HS-5 (cell line): ENCODE results near the gene PLXNA1.

Source experiments
- DNase-seq: peaks from one replicate; pipeline ENCODE4 v3.0.0-alpha.2; 2012; ENCODE audit warnings: low read depth

The PLXNA1 gene

DNA sequence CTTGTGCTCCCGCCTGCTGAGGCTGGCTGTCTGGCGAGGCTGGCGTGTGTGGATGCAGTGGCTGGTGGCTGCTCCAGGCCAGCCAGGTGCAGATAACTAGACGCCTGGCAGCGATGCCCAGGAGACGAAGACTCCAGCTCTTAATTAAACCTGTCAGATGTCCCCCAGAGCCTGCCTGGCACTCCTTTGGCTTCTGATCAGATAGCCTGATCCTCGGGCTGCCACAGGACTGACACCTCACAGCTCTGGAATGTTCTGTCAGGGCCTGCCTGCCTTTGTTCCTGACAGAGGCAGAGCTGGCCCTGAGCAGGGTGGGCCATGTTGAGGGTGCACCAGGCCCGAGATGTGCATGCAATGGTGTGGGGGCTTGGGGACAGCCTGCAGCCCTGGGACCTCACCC, 36.5 kb downstream of the PLXNA1 start:
- no peak for DNase-seq

DNA sequence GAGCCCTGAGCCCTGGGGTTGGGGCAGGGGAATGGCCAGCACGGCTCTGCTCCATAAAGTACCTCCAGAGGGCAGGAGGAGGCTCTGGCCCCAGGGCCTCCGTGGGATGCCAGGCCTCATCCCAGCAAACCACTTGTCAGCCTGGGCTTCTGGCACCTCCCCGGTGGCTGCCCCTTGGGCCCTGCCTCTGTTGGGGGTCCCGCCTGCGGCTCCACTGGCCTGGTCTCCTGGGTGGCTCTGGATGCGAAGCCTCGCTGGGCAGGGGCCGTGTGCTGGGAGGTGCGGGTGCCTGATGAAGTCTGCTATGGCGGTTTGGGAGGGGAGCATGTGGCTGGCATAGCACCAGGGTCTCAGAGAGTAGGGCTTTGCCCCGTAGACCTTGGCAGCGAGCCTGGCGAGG, 37.6 kb downstream of the PLXNA1 start:
- DNase-seq = no peak

DNA sequence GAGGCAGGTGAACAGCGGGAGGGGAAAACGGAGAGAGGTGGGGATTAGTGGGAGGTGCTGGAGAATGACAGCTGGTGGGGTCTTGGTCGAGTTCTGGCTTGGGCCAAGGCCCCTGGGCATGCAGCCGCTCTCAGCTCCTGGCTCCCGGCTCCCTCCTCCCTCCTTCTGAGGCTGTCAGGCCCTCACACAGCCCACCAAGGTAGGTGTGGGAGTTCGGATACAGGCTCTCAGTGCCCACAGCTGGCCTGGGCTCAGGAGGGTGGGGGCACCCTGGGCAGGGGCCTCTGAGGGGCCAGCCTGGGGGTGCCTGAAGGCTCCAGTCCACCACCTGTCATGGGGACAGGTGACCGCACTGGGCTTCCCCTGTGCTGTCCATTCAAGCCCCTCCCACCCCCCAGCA, 39.9 kb downstream of the PLXNA1 start:
- no peak for DNase-seq

DNA sequence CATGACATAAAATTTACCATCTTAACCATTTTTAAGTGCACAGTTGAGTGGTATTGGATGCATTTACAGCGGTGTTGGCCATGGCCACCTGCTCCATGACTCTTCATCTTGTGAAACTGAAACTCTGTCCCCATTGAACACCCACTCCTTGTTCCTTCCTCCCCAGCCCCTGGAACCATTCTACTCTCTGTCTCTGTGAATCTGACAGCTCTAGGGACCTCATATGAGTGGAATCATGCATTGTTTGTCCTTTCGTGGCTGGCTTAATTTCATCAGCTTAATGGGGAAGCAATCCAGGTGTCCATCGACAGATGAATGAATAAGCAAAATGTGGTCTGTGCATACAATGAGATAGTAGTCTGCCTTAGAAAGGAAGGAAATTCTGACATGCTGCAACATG, 42.5 kb downstream of the PLXNA1 start:
- DNase-seq = no peak

DNA sequence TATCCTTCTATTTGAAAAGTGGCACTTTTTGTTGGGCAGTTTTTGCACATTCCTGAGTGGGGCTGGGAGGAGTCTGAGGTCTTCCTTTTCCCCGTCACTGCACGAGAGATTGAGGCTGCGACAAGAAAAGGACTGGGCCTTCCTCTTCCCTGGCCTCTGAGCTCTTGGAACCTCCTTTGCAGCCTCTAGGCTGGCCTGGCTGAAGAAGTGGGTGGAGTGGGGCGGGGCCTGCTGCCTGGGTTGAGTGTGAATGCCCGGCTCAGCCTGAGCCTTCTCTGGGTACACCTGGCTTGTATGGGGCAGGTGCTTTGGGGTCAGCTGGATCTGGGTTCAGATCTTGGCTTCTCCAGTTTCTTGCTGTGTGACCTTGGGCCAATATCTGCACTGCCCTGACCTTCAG, 43.1 kb downstream of the PLXNA1 start:
- no peak for DNase-seq

DNA sequence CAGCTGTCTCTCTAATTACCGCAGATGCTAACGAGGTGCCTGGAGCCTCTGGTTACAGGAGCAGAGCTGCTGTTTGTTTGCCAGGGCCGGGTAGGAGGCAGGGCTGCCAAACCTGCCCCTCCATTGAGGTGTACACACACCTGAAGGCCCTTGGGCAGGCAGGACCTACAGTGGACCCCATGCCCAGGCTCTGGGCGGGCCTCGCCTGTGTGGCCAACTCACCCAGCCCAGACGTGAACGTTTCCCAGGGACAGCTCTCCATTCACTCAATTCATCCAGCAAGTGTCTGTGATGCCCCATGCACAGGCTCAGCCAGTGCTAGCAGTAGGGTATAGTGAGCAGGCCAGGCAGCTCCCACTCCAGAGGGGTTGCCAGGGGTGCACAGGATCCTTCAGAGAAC, 43.7 kb downstream of the PLXNA1 start:
- no peak for DNase-seq

DNA sequence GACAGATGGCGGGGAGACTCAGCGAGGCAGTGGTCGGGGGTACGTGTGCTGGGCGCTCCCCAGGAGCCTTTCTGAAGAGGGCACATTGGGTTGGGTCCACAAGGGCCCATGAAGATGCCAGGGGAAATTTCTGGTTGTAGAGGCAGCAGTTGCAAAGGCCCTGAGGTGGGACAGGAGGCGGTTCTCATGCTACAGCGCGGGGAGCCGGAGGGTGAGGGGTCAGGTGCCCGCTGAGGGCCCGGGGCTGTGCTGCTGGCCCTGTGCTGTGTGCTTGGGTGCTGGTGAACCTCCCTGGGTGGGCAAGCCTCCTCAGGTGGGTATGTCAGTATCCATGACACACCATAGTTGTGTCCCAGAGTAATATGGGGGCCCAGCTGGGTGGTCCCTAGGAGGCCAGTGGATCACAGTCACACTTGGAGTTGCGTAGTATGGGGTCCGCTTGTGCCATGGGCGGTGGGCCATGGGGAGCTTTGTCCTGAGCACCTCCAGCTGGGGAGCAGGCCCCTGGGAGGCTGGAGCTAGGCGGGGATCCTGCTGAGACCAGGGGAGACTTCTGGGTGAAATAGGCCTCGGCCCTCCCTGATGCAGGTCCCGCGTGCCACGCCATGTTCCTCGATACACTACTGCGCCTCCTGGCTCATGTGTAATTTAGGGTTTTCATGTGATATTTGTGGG, 44.3 kb downstream of the PLXNA1 start:
- no peak for DNase-seq

DNA sequence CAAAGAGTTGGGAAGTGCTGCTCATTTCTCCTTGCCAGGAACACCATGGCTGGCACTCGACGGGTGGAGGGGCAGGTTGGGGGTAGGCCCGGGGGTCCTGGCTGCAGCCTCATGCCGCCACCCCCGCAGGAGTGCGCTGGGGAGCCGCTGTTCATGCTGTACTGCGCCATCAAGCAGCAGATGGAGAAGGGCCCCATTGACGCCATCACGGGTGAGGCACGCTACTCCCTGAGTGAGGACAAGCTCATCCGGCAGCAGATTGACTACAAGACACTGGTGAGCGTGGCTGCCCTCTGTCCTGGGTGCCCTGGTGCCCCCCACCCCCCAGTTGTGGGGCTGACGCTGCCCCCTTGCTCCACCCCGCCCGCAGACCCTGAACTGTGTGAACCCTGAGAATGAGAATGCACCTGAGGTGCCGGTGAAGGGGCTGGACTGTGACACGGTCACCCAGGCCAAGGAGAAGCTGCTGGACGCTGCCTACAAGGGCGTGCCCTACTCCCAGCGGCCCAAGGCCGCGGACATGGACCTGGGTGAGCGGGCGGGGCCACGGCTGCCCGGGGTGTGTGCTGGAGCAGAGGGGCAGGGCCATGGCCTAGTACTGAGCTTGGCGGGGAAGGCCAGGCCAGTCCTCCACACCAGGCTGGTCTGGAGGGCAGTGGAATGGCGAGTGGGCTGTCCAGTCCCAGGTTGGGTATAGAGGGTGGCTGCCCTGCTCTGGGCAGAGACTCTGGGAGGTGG, 45.1 kb downstream of the PLXNA1 start:
- DNase-seq = no peak

DNA sequence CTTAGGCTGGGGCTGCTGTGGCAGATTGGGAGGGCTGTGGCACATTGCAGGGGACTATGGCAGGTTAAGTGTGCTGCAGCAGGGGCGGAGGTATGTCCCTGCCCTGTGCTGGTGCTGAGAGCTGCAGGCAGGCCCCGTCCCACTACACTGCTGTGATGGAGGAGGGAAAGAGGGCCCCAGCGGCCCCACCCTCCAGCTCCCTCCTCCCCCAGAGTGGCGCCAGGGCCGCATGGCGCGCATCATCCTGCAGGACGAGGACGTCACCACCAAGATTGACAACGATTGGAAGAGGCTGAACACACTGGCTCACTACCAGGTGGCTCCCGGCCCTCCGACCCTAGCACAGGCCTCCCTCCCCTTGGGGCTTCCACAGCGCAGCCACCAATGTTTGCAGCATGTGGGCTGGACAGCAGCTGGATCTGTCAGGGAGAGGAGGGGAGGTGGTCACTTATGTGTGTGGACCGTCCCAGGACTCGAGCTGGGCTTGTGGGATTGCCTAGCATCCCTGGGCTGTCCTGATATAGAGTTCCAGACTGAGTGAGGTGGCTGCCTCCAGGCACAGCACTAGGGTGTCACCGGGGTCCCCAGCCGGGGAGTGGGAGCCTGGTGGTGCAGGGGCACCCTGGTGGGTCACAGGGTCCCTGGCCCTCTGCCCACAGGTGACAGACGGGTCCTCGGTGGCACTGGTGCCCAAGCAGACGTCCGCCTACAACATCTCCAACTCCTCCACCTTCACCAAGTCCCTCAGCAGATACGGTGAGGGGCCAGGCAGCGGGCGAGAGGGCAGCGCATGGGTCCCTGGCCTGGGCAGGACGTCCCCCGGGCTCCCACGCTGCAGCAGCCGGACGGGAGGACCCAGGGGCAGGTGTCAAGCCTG, 46.1 kb downstream of the PLXNA1 start:
- no peak for DNase-seq

DNA sequence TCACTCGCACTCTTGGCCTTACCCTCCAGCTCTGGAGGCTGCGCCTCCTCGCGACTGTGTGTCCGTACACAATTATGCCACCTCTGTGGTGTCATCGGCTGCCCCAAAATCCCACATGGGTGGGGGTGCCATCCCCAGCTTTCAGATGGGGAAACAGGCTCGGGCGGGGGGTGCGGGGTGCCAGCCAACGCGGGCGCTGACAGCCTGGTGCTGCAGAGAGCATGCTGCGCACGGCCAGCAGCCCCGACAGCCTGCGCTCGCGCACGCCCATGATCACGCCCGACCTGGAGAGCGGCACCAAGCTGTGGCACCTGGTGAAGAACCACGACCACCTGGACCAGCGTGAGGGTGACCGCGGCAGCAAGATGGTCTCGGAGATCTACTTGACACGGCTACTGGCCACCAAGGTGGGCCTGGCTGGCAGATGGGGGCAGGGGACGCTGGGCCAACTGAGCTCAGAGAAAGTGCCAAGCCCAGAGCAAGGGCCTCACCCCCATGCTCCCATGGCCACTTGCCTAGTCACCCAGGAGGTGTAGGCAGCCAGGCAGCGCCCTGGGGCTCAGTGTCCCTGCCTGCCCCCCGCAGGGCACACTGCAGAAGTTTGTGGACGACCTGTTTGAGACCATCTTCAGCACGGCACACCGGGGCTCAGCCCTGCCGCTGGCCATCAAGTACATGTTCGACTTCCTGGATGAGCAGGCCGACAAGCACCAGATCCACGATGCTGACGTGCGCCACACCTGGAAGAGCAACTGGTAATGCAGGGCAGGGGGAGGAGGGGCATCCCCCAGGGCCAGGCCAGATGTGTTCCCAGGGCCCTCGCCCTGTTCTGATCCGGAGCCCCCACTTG, 47.0 kb downstream of the PLXNA1 start:
- DNase-seq = no peak

DNA sequence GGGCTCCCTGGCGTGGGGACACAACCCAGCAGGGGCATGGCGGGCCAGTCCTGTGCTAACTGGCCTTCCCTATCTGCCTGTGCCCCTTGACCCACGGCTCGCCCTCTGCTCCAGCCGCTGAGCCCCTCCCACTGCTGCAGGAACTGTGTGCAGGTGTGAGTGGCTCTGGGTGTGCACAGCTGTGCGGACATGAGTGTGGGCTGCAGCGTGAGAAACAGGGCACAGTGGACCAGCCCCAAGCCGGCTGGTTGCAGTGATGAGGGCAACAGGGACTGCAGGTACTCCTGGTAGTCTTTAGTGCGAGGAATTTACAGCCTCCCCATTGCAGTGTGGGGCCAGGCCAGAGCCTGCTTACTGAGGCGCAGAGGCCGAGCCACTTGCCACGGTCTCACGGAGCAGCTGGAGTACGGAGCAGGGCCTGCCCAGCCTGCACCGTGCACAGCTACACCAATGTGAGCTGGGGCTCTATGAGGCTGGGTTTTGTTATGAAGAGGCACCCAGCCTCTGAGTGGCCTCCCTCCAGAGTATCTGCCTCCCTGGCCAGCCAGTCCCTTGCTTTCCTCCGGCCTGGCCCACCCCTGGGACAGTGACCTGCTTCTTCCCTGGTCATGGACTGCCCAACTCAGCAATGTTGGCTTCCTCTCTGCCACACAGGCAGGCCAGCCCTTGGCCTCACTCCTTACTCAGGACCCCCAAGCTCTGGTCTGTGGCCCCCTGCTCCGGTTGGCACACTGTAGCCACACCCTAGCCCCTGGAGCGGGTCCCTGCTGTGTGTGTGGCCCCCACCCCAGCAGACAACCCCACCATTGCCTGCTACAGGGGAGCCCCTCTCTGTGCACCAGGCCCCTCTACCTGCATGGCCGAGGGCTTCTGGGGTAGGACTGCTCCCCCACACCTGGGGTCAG, 47.8 kb downstream of the PLXNA1 start:
- DNase-seq = no peak

DNA sequence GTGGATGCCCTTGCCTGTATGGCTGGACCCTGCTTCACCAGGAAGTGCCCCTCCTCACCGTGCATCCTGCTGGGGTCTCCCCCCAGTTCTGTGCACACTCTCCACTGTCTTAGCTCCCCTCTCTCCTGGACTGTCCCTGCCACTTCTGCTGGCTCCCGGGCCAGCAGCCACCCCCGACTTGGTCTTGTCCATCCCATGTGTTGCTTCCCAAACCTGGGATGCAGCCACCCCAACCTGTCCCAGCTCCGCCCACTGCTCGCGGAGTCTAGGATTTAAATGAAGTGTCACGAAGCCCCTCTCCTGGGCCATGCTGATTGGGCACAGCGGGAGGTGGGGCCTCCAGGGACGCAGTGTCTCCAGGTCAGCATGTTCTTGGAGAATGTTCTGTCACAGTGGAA, 48.5 kb downstream of the PLXNA1 start:
- no peak for DNase-seq

DNA sequence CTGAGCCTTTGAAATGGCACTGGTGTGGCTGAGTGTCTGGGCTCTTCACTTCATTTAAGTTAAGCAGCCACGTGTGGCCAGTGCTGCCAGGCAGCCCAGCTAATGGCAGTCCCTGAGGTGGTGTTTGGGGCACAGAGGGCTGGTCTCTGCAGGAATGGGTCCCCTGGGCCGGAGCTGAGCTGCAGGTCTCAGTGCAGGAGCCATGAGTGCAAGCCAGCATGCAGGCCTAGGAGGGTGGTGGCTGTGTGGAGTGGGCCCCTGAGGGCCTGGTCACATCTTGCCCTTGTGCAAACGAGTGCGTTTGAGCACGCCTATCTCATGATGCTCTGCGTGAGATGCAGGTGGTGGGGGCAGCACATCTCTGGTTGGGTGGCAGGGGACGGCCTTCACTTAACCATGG, 48.9 kb downstream of the PLXNA1 start:
- DNase-seq = no peak

DNA sequence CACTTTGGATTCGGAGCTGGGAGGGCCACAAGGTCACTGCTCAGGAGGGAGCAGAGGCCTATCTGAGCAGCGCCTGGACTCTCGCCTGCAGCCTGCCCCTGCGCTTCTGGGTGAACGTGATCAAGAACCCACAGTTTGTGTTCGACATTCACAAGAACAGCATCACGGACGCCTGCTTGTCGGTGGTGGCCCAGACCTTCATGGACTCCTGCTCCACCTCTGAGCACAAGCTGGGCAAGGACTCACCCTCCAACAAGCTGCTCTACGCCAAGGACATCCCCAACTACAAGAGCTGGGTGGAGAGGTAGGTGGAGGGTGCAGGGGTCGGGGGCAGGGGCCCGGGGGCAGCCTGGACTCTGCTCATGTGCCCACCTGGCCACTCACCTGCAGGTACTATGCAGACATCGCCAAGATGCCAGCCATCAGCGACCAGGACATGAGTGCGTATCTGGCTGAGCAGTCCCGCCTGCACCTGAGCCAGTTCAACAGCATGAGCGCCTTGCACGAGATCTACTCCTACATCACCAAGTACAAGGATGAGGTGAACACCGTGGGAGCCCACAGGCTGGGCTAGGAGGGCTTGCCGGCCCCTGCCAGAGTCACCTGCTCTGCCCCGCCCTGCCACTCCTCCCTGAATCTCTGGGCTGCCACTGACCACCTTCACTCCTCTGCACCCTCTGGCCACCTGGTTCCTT, 49.5 kb downstream of the PLXNA1 start:
- DNase-seq = no peak
